Karpas-422 (cell line): ENCODE results near the gene TMPRSS2. TPM values are rescaled to one million over a fixed set of nuclear protein-coding genes. Genes with fewer than 3 reads are reported as not detected.
A peak's percentile ranks its signal among the peaks of the same experiment; 100 is the strongest.

Experiments used
- DNase-seq: peaks from one replicate; pipeline ENCODE4 v3.0.0-alpha.2; 2015
- H2AFZ ChIP-seq: fragments of 200-600 bp; sonication (generic); 2 replicates; pipeline ENCODE4 v1.6.1; 2014; ENCODE audit warnings: antibody characterized with exemption, low read length, mixed read lengths
- H3K27ac ChIP-seq: fragments of 200-600 bp; sonication (generic); 2 replicates; pipeline ENCODE4 v1.5.1; 2014; ENCODE audit warnings: mild to moderate bottlenecking, low read length, moderate library complexity
- H3K27me3 ChIP-seq: fragments of 200-600 bp; sonication (generic); 2 replicates; pipeline ENCODE4 v1.6.1; 2014; ENCODE audit warnings: low read length, mixed read lengths
- H3K36me3 ChIP-seq: fragments of 200-600 bp; sonication (generic); 2 replicates; pipeline ENCODE4 v1.6.1; 2014; ENCODE audit warnings: low read length, mixed read lengths; ENCODE audit not compliant: insufficient read depth
- H3K4me1 ChIP-seq: fragments of 200-600 bp; sonication (generic); 2 replicates; pipeline ENCODE4 v1.6.1; 2014; ENCODE audit warnings: mild to moderate bottlenecking, low read length, mixed read lengths
- H3K4me2 ChIP-seq: fragments of 200-600 bp; sonication (generic); 2 replicates; pipeline ENCODE4 v1.6.1; 2014; ENCODE audit warnings: low read length, low read depth, mild to moderate bottlenecking; ENCODE audit not compliant: poor library complexity, severe bottlenecking
- H3K4me3 ChIP-seq: fragments of 200-600 bp; sonication (generic); 2 replicates; pipeline ENCODE4 v1.5.1; 2014; ENCODE audit warnings: mild to moderate bottlenecking, antibody characterized with exemption, low read length, mixed read lengths
- H3K79me2 ChIP-seq: fragments of 200-600 bp; sonication (generic); 2 replicates; pipeline ENCODE4 v1.6.1; 2014; ENCODE audit warnings: mild to moderate bottlenecking, low read length, mixed read lengths
- H3K9ac ChIP-seq: fragments of 200-600 bp; sonication (generic); 2 replicates; pipeline ENCODE4 v1.6.0; 2014; ENCODE audit warnings: low read length
- H3K9me2 ChIP-seq: fragments of 200-600 bp; sonication (generic), shearing (Covaris generic); replicated peaks from 2 replicates; pipeline ENCODE4 v1.6.0; 2014; ENCODE audit warnings: mild to moderate bottlenecking, low read length, moderate library complexity; ENCODE audit not compliant: insufficient read depth
- H3K9me3 ChIP-seq: fragments of 300-700, 200-600 bp; sonication (generic); 2 replicates; pipeline ENCODE4 v1.6.1; 2014; ENCODE audit warnings: low read length, mixed read lengths
- H4K20me1 ChIP-seq: fragments of 200-600 bp; sonication (generic); 2 replicates; pipeline ENCODE4 v1.6.1; 2014; ENCODE audit warnings: mild to moderate bottlenecking, antibody characterized with exemption, low read length, low read depth; ENCODE audit not compliant: insufficient read depth
- total RNA-seq: library from RNA; depleted of rRNA; stranded (reverse); fragments of >200 nt; shearing (Covaris generic); gene quantifications from 2 replicates; pipeline ENCODE4 v1.2.3, GENCODE V29; 2014; ENCODE audit warnings: low replicate concordance

The TMPRSS2 gene
- total RNA-seq, 1 experiment from 2014 or later, result not detected

DNA sequence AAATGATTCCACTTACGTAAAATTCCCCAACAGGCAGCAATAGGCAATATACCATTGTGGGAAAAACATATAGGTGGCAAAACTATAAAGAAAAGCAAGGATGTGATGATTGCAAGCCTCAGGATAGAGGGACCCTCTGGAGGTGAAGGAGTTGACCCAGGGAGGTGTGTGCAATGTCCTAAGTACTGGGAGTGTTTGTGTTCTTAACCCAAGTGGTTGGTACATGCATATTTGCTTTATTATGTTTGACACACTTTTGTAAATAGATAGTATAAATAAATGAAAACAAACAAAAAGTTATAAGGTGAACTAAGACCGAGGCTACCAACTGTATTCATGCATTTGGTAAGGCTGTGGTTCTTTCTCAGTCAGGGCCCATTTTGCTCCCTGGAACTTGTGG is 74.4 kb downstream of the TMPRSS2 start:
- Histone ChIP-seq H3K4me1 (peaks cover 12% of the 10 kb centered on the region), H3K36me3 (peaks cover 42% of the 10 kb centered on the region), H3K4me3 (no peak overlapping the region), H2AFZ (no peak overlapping the region), H3K27ac (no peak overlapping the region), H3K79me2 (no peaks in the 10 kb centered on the region), H3K9ac (no peak overlapping the region), H3K27me3 (no peaks in the 10 kb centered on the region), H3K4me2 (no peak overlapping the region), H3K9me2 (no peaks in the 10 kb centered on the region), H3K9me3 (no peaks in the 10 kb centered on the region), H4K20me1 (no peaks in the 10 kb centered on the region)
- no peak for DNase-seq

DNA sequence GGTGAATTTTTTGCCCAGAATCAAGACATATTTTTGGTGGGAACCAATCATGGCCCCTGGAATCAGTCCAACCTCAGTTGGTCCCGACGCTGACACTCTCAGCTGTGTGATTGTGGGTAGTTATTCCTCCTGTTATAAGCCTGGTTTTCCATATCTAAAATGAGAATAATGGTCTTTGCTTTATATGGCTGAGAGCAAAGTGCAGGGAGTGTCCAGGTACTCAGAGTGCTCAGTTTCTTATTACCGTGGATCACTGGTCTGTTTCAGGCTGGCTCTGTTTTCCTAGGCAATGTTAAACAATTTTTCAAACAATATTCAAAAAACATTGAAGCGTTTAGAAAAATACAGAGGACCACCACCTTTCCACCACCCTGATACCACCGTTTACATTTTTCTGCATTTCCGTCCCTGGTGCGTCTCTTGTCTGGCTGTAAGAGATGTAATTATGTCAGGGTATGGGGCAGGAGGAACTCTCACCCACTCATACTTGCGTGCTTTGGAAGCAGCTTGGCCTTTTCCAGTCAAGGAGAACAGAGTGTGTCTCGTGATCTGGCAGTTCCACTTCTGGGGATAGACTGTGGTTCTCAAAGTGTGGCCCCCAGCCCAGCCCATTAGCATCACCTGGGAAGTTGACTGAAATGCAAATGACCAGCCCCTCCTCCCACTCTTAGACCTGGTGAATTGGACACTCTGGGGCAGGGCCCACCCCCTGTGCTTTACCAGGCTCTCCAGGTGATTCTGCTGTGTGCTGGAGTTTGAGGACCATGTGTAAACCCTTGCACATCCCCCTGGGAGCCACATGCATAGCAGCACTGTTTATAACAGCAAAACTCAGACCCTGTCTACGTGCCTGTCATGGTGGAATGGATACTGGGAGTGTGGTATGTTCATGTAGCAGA is 75.1 kb downstream of the TMPRSS2 start:
- no peaks in the 10 kb centered on the region for H3K79me2 ChIP-seq
- DNase-seq, result no peak
- H2AFZ ChIP-seq, result no peak overlapping the region
- peaks cover 10% of the 10 kb centered on the region for H3K4me1 ChIP-seq
- H3K9me3 ChIP-seq, result no peaks in the 10 kb centered on the region
- no peak overlapping the region for H3K27ac ChIP-seq
- no peaks in the 10 kb centered on the region for H4K20me1 ChIP-seq
- peaks cover 40% of the 10 kb centered on the region for H3K36me3 ChIP-seq
- H3K4me2 ChIP-seq, result no peak overlapping the region
- no peaks in the 10 kb centered on the region for H3K9me2 ChIP-seq
- H3K27me3 ChIP-seq, result no peaks in the 10 kb centered on the region
- H3K4me3 ChIP-seq, result no peak overlapping the region
- no peak overlapping the region for H3K9ac ChIP-seq

DNA sequence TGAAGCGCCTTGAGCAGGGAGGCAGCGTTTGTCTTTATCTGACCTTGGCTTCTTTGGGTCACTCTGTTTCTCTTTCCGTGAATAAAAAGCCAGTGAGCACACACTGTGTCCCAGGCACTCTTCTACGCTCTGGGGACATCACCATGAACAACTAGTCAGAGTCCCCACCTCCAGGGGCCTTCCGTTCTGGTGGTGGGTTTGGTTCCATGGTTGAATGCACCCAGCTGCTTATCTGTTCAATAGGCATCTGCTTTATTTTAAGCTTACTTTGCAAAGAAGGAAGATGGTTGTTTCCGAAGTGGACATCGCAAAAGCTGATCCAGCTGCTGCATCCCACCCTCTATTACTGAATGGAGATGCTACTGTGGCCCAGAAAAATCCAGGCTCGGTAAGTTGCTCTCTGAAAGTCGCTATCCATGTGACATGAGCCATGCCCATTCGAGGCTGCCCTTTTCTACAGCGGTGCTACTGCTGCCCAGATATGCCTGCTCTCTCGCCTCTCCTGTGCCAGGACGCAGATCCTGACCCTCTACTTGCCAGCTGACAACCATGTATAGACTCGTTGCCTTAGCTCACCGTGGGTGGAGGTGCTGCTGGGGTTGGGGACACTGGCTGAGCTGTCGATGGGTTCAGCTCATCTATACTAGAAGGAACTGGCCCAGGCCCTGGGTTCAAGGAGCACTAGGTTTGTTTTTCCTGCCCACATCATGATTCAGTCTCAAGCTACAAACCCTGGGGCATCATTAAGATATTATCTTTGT is 76.0 kb downstream of the TMPRSS2 start:
- Histone ChIP-seq H3K27me3 (no peaks in the 10 kb centered on the region), H4K20me1 (no peaks in the 10 kb centered on the region), H2AFZ (no peak overlapping the region), H3K36me3 (peaks cover 38% of the 10 kb centered on the region), H3K79me2 (0 out of 2 replicates have a peak, but pooled peaks cover 4% of the 10 kb centered on the region), H3K9me3 (no peaks in the 10 kb centered on the region), H3K4me3 (no peak overlapping the region), H3K27ac (no peak overlapping the region), H3K9me2 (no peaks in the 10 kb centered on the region), H3K4me2 (no peak overlapping the region), H3K4me1 (peaks cover 12% of the 10 kb centered on the region), H3K9ac (no peak overlapping the region)
- DNase-seq, result no peak

DNA sequence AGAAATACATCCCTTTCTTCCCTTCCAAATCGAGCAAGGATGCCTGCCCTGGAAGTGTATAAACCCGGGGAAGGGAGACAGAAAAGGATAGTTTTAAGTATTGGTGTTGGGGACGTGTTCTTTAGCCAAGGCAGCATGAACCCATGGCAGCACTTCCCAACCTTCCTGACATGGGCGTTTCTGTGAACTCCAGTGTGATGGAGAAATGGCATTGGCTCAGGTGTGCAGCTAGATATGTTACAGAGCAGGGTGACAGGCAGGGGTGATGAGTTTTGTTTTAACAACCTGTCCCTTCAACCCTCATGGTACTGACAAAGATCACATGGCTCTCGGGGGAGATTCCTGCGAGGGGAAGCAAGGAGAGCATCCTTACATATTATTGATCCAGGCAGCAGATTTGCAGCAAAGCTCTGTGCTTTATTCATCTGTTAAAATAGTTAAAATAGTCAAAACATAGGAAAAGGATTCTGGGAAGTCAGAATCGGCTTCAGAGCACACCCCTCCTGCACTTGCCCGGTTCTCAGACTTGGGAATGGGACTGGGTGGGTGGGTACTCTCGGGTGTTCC is 78.0 kb downstream of the TMPRSS2 start:
- Histone ChIP-seq H2AFZ (no peak overlapping the region), H3K27ac (no peak overlapping the region), H3K79me2 (peaks cover 8% of the 10 kb centered on the region; the same call in 1 of the 2 replicates), H3K9ac (no peak overlapping the region), H3K9me2 (no peaks in the 10 kb centered on the region), H3K27me3 (no peaks in the 10 kb centered on the region), H3K4me2 (no peak overlapping the region), H3K4me1 (peaks cover 22% of the 10 kb centered on the region), H3K9me3 (no peaks in the 10 kb centered on the region), H3K36me3 (peaks cover 31% of the 10 kb centered on the region), H4K20me1 (no peaks in the 10 kb centered on the region), H3K4me3 (no peak overlapping the region)
- no peak for DNase-seq

DNA sequence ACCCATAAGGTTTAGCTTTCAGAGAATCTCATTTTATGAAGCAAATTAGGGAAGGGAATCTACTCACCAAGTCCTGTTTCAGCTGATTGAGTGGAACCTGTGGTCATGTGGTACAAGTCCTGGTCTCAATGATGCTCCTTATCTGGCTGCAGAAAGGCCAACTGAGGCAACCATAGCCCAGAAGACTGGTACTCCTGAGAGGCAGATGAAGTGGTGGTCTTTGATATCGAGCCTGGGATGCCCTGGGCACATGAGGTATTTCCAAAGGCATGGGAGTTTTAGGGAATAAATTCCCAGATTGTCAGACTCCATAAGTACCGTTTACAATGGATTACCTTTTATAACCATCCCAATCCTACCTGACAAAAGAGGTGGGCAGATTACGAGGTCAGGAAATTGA is 78.7 kb downstream of the TMPRSS2 start:
- Histone ChIP-seq H3K27me3 (no peaks in the 10 kb centered on the region), H3K4me3 (no peak overlapping the region), H3K27ac (no peak overlapping the region), H3K9ac (no peak overlapping the region), H3K9me3 (no peaks in the 10 kb centered on the region), H4K20me1 (no peaks in the 10 kb centered on the region), H2AFZ (no peak overlapping the region), H3K36me3 (peaks cover 25% of the 10 kb centered on the region), H3K4me2 (no peak overlapping the region), H3K4me1 (peaks cover 22% of the 10 kb centered on the region), H3K79me2 (peaks cover 8% of the 10 kb centered on the region; the same call in 1 of the 2 replicates), H3K9me2 (no peaks in the 10 kb centered on the region)
- DNase-seq, result no peak

DNA sequence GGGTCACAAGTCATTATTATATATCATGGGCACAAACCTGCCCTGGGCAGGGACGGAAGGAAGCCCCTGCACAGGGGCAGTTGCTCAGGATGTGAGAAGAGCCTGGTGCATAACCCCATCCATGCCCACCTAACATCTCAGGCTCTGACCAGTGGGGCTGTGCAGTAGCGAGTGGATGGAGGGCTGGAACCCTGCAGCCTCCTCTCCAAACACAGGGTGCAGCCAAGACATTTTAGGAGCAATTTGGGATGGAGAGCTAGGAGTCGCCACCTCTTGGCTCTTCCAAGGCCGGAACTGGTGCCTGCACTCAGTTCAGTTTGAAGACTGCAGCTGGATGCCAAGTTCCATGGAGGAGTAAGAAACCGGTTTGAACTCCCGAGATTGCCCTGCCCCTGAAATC is 79.1 kb downstream of the TMPRSS2 start:
- Histone ChIP-seq H3K4me2 (no peak overlapping the region), H3K9me2 (no peaks in the 10 kb centered on the region), H3K4me3 (no peak overlapping the region), H3K79me2 (peaks cover 8% of the 10 kb centered on the region; the same call in 1 of the 2 replicates), H3K36me3 (peaks cover 20% of the 10 kb centered on the region), H3K4me1 (peaks cover 23% of the 10 kb centered on the region), H4K20me1 (no peaks in the 10 kb centered on the region), H2AFZ (no peak overlapping the region), H3K9me3 (no peaks in the 10 kb centered on the region), H3K27ac (no peak overlapping the region), H3K27me3 (no peaks in the 10 kb centered on the region), H3K9ac (no peak overlapping the region)
- no peak for DNase-seq

DNA sequence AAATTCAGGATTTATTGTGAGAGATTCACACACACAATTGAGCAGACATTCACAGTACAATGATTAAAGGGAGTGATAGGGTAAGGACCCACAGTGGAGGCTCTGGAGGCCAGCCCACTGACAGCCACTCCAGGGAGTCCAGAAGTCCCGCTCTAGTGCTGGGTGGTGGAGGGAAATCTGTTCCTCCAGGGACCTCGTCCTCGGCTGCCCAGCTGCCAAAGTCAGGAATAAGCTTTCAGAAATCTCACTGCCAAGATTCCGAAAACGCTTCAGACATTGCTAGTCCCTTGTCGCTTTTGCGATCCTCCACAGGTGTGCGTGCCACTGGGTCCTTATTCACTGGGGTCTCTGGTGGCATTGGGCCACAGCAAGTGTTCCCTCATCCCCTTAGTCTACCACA is 79.6 kb downstream of the TMPRSS2 start:
- H3K4me3 ChIP-seq, result no peak overlapping the region
- H3K27me3 ChIP-seq, result no peaks in the 10 kb centered on the region
- DNase-seq, result no peak
- no peaks in the 10 kb centered on the region for H3K9me2 ChIP-seq
- H3K9ac ChIP-seq, result no peak overlapping the region
- no peak overlapping the region for H2AFZ ChIP-seq
- H3K36me3 ChIP-seq, result peaks cover 15% of the 10 kb centered on the region
- no peak overlapping the region for H3K4me2 ChIP-seq
- no peaks in the 10 kb centered on the region for H4K20me1 ChIP-seq
- H3K27ac ChIP-seq, result no peak overlapping the region
- H3K9me3 ChIP-seq, result no peaks in the 10 kb centered on the region
- H3K4me1 ChIP-seq, result peaks cover 29% of the 10 kb centered on the region
- H3K79me2 ChIP-seq, result peaks cover 8% of the 10 kb centered on the region; the same call in 1 of the 2 replicates

DNA sequence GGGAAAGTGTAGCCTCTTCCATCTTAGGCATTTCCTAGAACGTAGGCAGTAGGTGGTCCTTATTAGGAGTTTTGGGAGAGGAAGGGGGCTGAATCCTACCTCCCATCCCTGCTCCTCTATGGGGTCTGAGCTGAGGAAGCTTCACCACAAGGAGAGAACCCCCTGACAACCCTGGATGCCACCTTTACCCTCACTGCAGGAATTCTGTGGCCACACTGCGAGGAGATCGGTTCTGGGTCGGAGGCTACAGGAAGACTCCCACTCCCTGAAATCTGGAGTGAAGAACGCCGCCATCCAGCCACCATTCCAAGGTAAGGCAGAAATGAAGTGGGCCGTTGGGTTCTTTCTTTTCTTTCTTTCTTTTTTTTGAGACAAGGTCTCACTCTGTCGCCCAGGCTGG is 80.4 kb downstream of the TMPRSS2 start:
- Histone ChIP-seq H3K4me2 (peak overlapping the region; percentile 97), H2AFZ (no peak overlapping the region), H3K79me2 (peaks cover 8% of the 10 kb centered on the region; the same call in 1 of the 2 replicates), H3K9ac (no peak overlapping the region), H3K27ac (no peak overlapping the region), H3K36me3 (peaks cover 7% of the 10 kb centered on the region), H3K9me2 (no peaks in the 10 kb centered on the region), H3K27me3 (no peaks in the 10 kb centered on the region), H3K4me1 (peaks cover 29% of the 10 kb centered on the region), H3K4me3 (no peak overlapping the region), H3K9me3 (no peaks in the 10 kb centered on the region), H4K20me1 (no peaks in the 10 kb centered on the region)
- DNase-seq, result no peak
